Measurements from ENCODE around the gene SKAP1.

The SKAP1 gene

GRCh38 chr17:48101012-48101720 is 328.8 kb downstream of the SKAP1 start, which contains the start of gene CBX1:
Gene CBX1, minus strand, starts transcription at chr17:48101478. Its CDS starts 24,474 bp downstream, at chr17:48077004.
- Histone ChIP-seq H3K9me3 (ENCODE audit: insufficient read depth, low read depth, low read length) (no peaks in the 10 kb centered on the region), H3K4me3 (ENCODE audit: low read length, poor library complexity, severe bottlenecking) (peak within 1 kb of the TSS; percentile 83), H3K27me3 (ENCODE audit: insufficient read depth, low read length, poor library complexity, severe bottlenecking) (no peaks in the 10 kb centered on the region), H3K4me2 (ENCODE audit: low read depth, low read length, poor library complexity, severe bottlenecking) (peak within 1 kb of the TSS; percentile 100), H2AFZ (ENCODE audit: low read length) (peak within 1 kb of the TSS; percentile 88), H3F3A (ENCODE audit: low read depth) (peaks cover 9% of the 10 kb centered on the region; the same call in 1 of the 2 replicates), H3K4me1 (ENCODE audit: insufficient read depth, low read length, poor library complexity, severe bottlenecking) (peaks cover 32% of the 10 kb centered on the region), H3K79me2 (ENCODE audit: insufficient read depth, low read length) (peaks cover 50% of the 10 kb centered on the region), H3K9me2 (replicated peaks; ENCODE audit: low read depth, low read length) (no peaks in the 10 kb centered on the region), H3K9ac (ENCODE audit: low read depth, low read length, poor library complexity, severe bottlenecking) (peak within 1 kb of the TSS; percentile 78), H4K20me1 (ENCODE audit: insufficient read depth, low read length, poor library complexity, severe bottlenecking) (peaks cover 42% of the 10 kb centered on the region), H3K36me3 (ENCODE audit: insufficient read depth, low read length) (0 out of 2 replicates have a peak, but pooled peaks cover 2% of the 10 kb centered on the region)
- TF ChIP-seq CTCF (conservative IDR thresholded peaks at IDR 0.05; ENCODE audit: low read length): no peak
- TF ChIP-seq EZH2phosphoT487 (IDR thresholded peaks at IDR 0.05; ENCODE audit: borderline replicate concordance): no peak

GRCh38 chr17:48100591-48101011 is 329.4 kb downstream of the SKAP1 start:
- peak overlapping the region; percentile 100 for H3K4me2 ChIP-seq (ENCODE audit: low read depth, low read length, poor library complexity, severe bottlenecking)
- TF ChIP-seq EZH2phosphoT487 (IDR thresholded peaks at IDR 0.05; ENCODE audit: borderline replicate concordance) (no peak), CTCF (conservative IDR thresholded peaks at IDR 0.05; ENCODE audit: low read length) (no peak)
- H3K4me1 ChIP-seq (ENCODE audit: insufficient read depth, low read length, poor library complexity, severe bottlenecking): peaks cover 32% of the 10 kb centered on the region
- H3K9me2 ChIP-seq (replicated peaks; ENCODE audit: low read depth, low read length): no peaks in the 10 kb centered on the region
- no peaks in the 10 kb centered on the region for H3K9me3 ChIP-seq (ENCODE audit: insufficient read depth, low read depth, low read length)
- peaks cover 3% of the 10 kb centered on the region; the same call in 1 of the 2 replicates for H3K36me3 ChIP-seq (ENCODE audit: insufficient read depth, low read length)
- peak overlapping the region; percentile 83 for H3K4me3 ChIP-seq (ENCODE audit: low read length, poor library complexity, severe bottlenecking)
- peaks cover 9% of the 10 kb centered on the region; the same call in 1 of the 2 replicates for H3F3A ChIP-seq (ENCODE audit: low read depth)
- H2AFZ ChIP-seq (ENCODE audit: low read length): peak overlapping the region; percentile 88
- peaks cover 55% of the 10 kb centered on the region for H3K79me2 ChIP-seq (ENCODE audit: insufficient read depth, low read length)
- no peaks in the 10 kb centered on the region for H3K27me3 ChIP-seq (ENCODE audit: insufficient read depth, low read length, poor library complexity, severe bottlenecking)
- peak overlapping the region; percentile 78 for H3K9ac ChIP-seq (ENCODE audit: low read depth, low read length, poor library complexity, severe bottlenecking)
- H4K20me1 ChIP-seq (ENCODE audit: insufficient read depth, low read length, poor library complexity, severe bottlenecking): peaks cover 48% of the 10 kb centered on the region

GRCh38 chr17:48100160-48100559 is 329.9 kb downstream of the SKAP1 start:
- H3K9me2 ChIP-seq (replicated peaks; ENCODE audit: low read depth, low read length): no peaks in the 10 kb centered on the region
- H3K9me3 ChIP-seq (ENCODE audit: insufficient read depth, low read depth, low read length): no peaks in the 10 kb centered on the region
- peaks cover 9% of the 10 kb centered on the region; the same call in 1 of the 2 replicates for H3F3A ChIP-seq (ENCODE audit: low read depth)
- H3K9ac ChIP-seq (ENCODE audit: low read depth, low read length, poor library complexity, severe bottlenecking): peak overlapping the region; percentile 78
- no peaks in the 10 kb centered on the region for H3K27me3 ChIP-seq (ENCODE audit: insufficient read depth, low read length, poor library complexity, severe bottlenecking)
- peaks cover 51% of the 10 kb centered on the region for H4K20me1 ChIP-seq (ENCODE audit: insufficient read depth, low read length, poor library complexity, severe bottlenecking)
- H2AFZ ChIP-seq (ENCODE audit: low read length): no peak overlapping the region
- peaks cover 3% of the 10 kb centered on the region; the same call in 1 of the 2 replicates for H3K36me3 ChIP-seq (ENCODE audit: insufficient read depth, low read length)
- no peak for TF ChIP-seq CTCF (conservative IDR thresholded peaks at IDR 0.05; ENCODE audit: low read length)
- TF ChIP-seq EZH2phosphoT487 (IDR thresholded peaks at IDR 0.05; ENCODE audit: borderline replicate concordance): no peak
- peak overlapping the region; percentile 83 for H3K4me3 ChIP-seq (ENCODE audit: low read length, poor library complexity, severe bottlenecking)
- peaks cover 60% of the 10 kb centered on the region for H3K79me2 ChIP-seq (ENCODE audit: insufficient read depth, low read length)
- H3K4me2 ChIP-seq (ENCODE audit: low read depth, low read length, poor library complexity, severe bottlenecking): peak overlapping the region; percentile 100
- H3K4me1 ChIP-seq (ENCODE audit: insufficient read depth, low read length, poor library complexity, severe bottlenecking): peaks cover 32% of the 10 kb centered on the region
